Measurements from ENCODE around the gene DPY19L2. TPM values are rescaled to one million over a fixed set of nuclear protein-coding genes. Genes with fewer than 3 reads are reported as not detected.
"Not testable (repeated sequence)": the region's sequence is repeated elsewhere in the genome, so short reads cannot be mapped to it uniquely, and the experiment has no call there.

Gene DPY19L2
- total RNA-seq, 2 donors from 2014 or later = 35.3 to 45.3 TPM

GRCh38 chr12:63669936-63670335 is 1.6 kb upstream of the DPY19L2 start:
- intact Hi-C loops (cut with DNase I); ATAC-seq; DNase-seq: not testable (repeated sequence)

GRCh38 chr12:63669427-63669826 is 1.1 kb upstream of the DPY19L2 start:
- ATAC-seq; DNase-seq; intact Hi-C loops (cut with DNase I): not testable (repeated sequence)

GRCh38 chr12:63668800-63669365 is 590 bp upstream of the DPY19L2 start:
- DNase-seq = peak; percentile 43
- intact Hi-C loops (cut with DNase I) = not testable (repeated sequence)
- peak in 1 of 2 donors; percentile 75 for ATAC-seq

GRCh38 chr12:63663005-63663404 is 5.3 kb downstream of the DPY19L2 start:
- DNase-seq; intact Hi-C loops (cut with DNase I); ATAC-seq: not testable (repeated sequence)

GRCh38 chr12:63658501-63658900 is 9.8 kb downstream of the DPY19L2 start:
- ATAC-seq; intact Hi-C loops (cut with DNase I); DNase-seq: not testable (repeated sequence)

- ATAC-seq; intact Hi-C loops (cut with DNase I): not testable (repeated sequence)
These were observed 11.9 kb downstream of the DPY19L2 start for GRCh38 chr12:63656407-63656806.

GRCh38 chr12:63655543-63656257 is 12.6 kb downstream of the DPY19L2 start:
- DNase-seq; ATAC-seq; intact Hi-C loops (cut with DNase I): not testable (repeated sequence)

More at GRCh38 chr12:63656407-63656806, 11.9 kb downstream of the DPY19L2 start:
- DNase-seq = not testable (repeated sequence)

GRCh38 chr12:63654481-63654880 is 13.8 kb downstream of the DPY19L2 start:
- intact Hi-C loops (cut with DNase I); DNase-seq; ATAC-seq: not testable (repeated sequence)

- intact Hi-C loops (cut with DNase I); DNase-seq; ATAC-seq: not testable (repeated sequence)
These were observed 18.8 kb downstream of the DPY19L2 start for GRCh38 chr12:63649517-63649916.

- DNase-seq; intact Hi-C loops (cut with DNase I); ATAC-seq: not testable (repeated sequence)
These were observed 24.7 kb downstream of the DPY19L2 start for GRCh38 chr12:63643381-63644140.

- DNase-seq; intact Hi-C loops (cut with DNase I); ATAC-seq: not testable (repeated sequence)
These were observed 44.0 kb downstream of the DPY19L2 start for GRCh38 chr12:63624258-63624657.

GRCh38 chr12:63615544-63615943 is 52.7 kb downstream of the DPY19L2 start:
- DNase-seq; intact Hi-C loops (cut with DNase I): not testable (repeated sequence)
- ATAC-seq = peak; percentile 47 to 66

GRCh38 chr12:63611285-63611684 is 57.0 kb downstream of the DPY19L2 start:
- DNase-seq; intact Hi-C loops (cut with DNase I); ATAC-seq: not testable (repeated sequence)

- ATAC-seq; intact Hi-C loops (cut with DNase I); DNase-seq: not testable (repeated sequence)
These were observed 59.0 kb downstream of the DPY19L2 start for GRCh38 chr12:63609281-63609680.

GRCh38 chr12:63604985-63605384 is 63.3 kb downstream of the DPY19L2 start:
- intact Hi-C loops (cut with DNase I); DNase-seq; ATAC-seq: not testable (repeated sequence)

- ATAC-seq; DNase-seq; intact Hi-C loops (cut with DNase I): not testable (repeated sequence)
These were observed 73.5 kb downstream of the DPY19L2 start for GRCh38 chr12:63594828-63595227.

GRCh38 chr12:63584426-63584825 is 83.9 kb downstream of the DPY19L2 start:
- DNase-seq; ATAC-seq; intact Hi-C loops (cut with DNase I): not testable (repeated sequence)

- intact Hi-C loops (cut with DNase I); DNase-seq: not testable (repeated sequence)
- peak; percentile 44 to 65 for ATAC-seq
These were observed 85.0 kb downstream of the DPY19L2 start for GRCh38 chr12:63583289-63583688.

GRCh38 chr12:63577631-63578030 is 90.7 kb downstream of the DPY19L2 start:
- DNase-seq; ATAC-seq; intact Hi-C loops (cut with DNase I): not testable (repeated sequence)
